Measurements from ENCODE around the gene SETD3. TPM values are rescaled to one million over a fixed set of nuclear protein-coding genes. Genes with fewer than 3 reads are reported as not detected.
A peak's percentile ranks its signal among the peaks of the same experiment; 100 is the strongest.

Gene SETD3
- total and polyA plus RNA-seq, 8 donors = 14.0 to 32.7 (median 28.1) TPM

- no peak for TF ChIP-seq CTCF (IDR thresholded peaks at IDR 0.05)
- Histone ChIP-seq H3K27me3 (no peaks in the 10 kb centered on the region), H3K27ac (peak overlapping the region in 1 of 4 donors; percentile 12), H3K36me3 (peaks cover 0 to 16% (median 16%) of the 10 kb centered on the region in 3 donors), H3K4me1 (peaks cover 0 to 9% (median 7%) of the 10 kb centered on the region in 3 donors), H3K4me3 (no peak overlapping the region), H3K9me3 (no peaks in the 10 kb centered on the region)
- no peak for ATAC-seq
- DNase-seq = no peak
- intact Hi-C loops (cut with DNase I) = no loop called here
- 33 to 37% methylated on average over 10 of the region's 10 CpGs for WGBS, 2 donors
- FAIRE-seq = no peak
Observed at GRCh38 chr14:99512110-99512449, 31.4 kb upstream of the SETD3 start.

GRCh38 chr14:99511421-99512109, 30.9 kb upstream of the SETD3 start:
- intact Hi-C loops (cut with DNase I) = no loop called here
- Histone ChIP-seq H3K27ac (peak overlapping the region in 1 of 4 donors; percentile 12), H3K36me3 (peaks cover 0 to 18% (median 16%) of the 10 kb centered on the region in 3 donors), H3K27me3 (no peaks in the 10 kb centered on the region), H3K4me3 (no peak overlapping the region), H3K9me3 (no peaks in the 10 kb centered on the region), H3K4me1 (peaks cover 0 to 9% (median 7%) of the 10 kb centered on the region in 3 donors)
- ATAC-seq (no peak), DNase-seq (peak in 1 of 6 donors; percentile 15), FAIRE-seq (no peak)
- WGBS, 2 donors = 72 to 79% methylated on average over 12 of the region's 12 CpGs
- TF ChIP-seq CTCF (IDR thresholded peaks at IDR 0.05) = no peak

GRCh38 chr14:99510556-99511139, 30.0 kb upstream of the SETD3 start:
- Histone ChIP-seq H3K27me3 (no peaks in the 10 kb centered on the region), H3K27ac (no peak overlapping the region), H3K9me3 (no peaks in the 10 kb centered on the region), H3K4me1 (peaks cover 0 to 9% (median 7%) of the 10 kb centered on the region in 3 donors), H3K36me3 (peaks cover 0 to 24% (median 18%) of the 10 kb centered on the region in 3 donors), H3K4me3 (no peak overlapping the region)
- 77 to 85% methylated on average over 12 to 15 of the region's 15 CpGs for WGBS, 2 donors
- DNase-seq (peak in 1 of 6 donors; percentile 70), FAIRE-seq (no peak), ATAC-seq (no peak)
- no peak for TF ChIP-seq CTCF (IDR thresholded peaks at IDR 0.05)
- intact Hi-C loops (cut with DNase I) = no loop called here

- Histone ChIP-seq H3K4me1 (peaks cover 0 to 9% (median 7%) of the 10 kb centered on the region in 3 donors), H3K27me3 (no peaks in the 10 kb centered on the region), H3K27ac (no peak overlapping the region), H3K9me3 (no peaks in the 10 kb centered on the region), H3K36me3 (peaks cover 0 to 30% (median 21%) of the 10 kb centered on the region in 3 donors), H3K4me3 (no peak overlapping the region)
- ATAC-seq (no peak), FAIRE-seq (no peak), DNase-seq (peak in 3 of 6 donors; percentile 13 to 68 (median 56))
- no peak for TF ChIP-seq CTCF (IDR thresholded peaks at IDR 0.05)
- WGBS, 2 donors = 87 to 92% methylated on average over 19 to 27 of the region's 27 CpGs
- intact Hi-C loops (cut with DNase I) = no loop called here
Observed at GRCh38 chr14:99509871-99510555, 29.4 kb upstream of the SETD3 start.
